ENCODE measurements around the gene SMIM5.
"Not testable (repeated sequence)": the region's sequence is repeated elsewhere in the genome, so short reads cannot be mapped to it uniquely, and the experiment has no call there.

SMIM5 gene

DNA sequence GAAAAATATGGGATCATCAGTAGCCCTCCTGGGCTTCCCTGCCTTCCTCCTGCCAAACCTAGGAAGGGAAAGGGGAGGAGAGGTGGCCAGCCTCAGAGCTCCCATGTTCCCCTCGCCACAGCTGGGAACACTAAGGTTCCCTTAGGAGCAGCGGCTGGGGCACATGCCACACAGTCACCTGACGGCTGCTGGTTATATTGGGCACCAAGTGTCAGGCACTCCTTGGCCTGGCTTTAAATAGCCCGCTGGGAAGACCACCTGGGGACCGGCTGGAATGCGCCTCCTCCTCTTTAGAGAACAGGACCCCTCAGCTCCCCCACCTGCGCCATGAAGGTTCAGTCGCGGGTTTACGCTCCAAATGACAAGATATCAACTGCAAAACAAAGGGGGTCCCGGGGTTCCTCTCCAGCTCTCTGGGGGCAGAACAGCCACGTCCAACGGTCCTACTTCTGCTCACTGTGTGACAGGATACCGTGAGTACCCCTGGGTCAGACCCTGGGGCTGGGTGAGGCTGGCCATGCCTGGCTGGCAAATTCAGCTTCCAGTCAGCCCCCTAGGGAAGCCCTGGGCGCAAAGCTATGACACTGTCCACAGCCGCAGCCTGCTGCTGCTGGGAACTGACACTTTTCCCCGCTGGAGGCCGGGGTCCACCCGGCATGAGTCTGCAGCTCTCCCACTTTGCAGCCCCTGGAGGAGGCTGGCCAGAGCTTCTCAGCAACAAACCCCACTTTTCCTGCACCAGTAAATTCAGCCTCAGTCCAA lies 3.3 kb downstream of the SMIM5 start:
- H3K9ac ChIP-seq (ENCODE audit: low read depth, low read length): 0 out of 2 replicates have a peak overlapping the region, but pooled peaks have one; percentile 30
- no peaks in the 10 kb centered on the region for H3K27me3 ChIP-seq (ENCODE audit: insufficient read depth, low read length)
- H3K4me3 ChIP-seq (ENCODE audit: low read length): no peak overlapping the region
- H3K9me3 ChIP-seq (ENCODE audit: insufficient read depth, low read depth, low read length): no peaks in the 10 kb centered on the region
- whole genome bisulfite sequencing: 93% methylated on average over 19 of the region's 19 CpGs
- H3K36me3 ChIP-seq (ENCODE audit: insufficient read depth, low read length): no peaks in the 10 kb centered on the region; the same call in 1 of the 2 replicates
- H3K4me1 ChIP-seq (ENCODE audit: insufficient read depth, low read length): peaks cover 7% of the 10 kb centered on the region; the same call in 1 of the 2 replicates
- no peak overlapping the region for H3K27ac ChIP-seq (ENCODE audit: low read depth, low read length)

DNA sequence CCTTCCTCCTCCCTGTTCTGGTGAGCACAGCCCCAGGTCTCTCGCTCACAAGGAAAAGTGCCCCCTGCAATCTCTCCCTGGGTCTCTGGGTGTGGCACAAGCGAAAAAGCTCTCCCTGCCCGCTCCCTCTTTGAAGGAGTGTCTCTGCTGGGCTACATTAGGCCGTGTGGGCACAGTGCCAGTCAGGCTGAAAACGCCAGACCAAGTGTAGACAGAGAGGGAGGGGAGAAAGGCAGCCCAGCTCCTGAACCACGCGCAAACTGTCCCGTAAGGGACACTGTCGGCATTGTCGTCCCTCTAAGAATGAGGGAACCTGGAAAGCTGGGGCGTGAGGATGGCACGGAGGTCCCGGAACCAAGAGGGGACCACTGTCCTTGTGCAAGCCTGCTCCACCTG lies 3.9 kb downstream of the SMIM5 start:
- peaks cover 7% of the 10 kb centered on the region; the same call in 1 of the 2 replicates for H3K4me1 ChIP-seq (ENCODE audit: insufficient read depth, low read length)
- H3K27me3 ChIP-seq (ENCODE audit: insufficient read depth, low read length): no peaks in the 10 kb centered on the region
- H3K27ac ChIP-seq (ENCODE audit: low read depth, low read length): no peak overlapping the region
- no peaks in the 10 kb centered on the region for H3K36me3 ChIP-seq (ENCODE audit: insufficient read depth, low read length)
- peak overlapping the region; percentile 17; the same call in 1 of the 2 replicates for H3K9ac ChIP-seq (ENCODE audit: low read depth, low read length)
- 92% methylated on average over 13 of the region's 13 CpGs for WGBS
- no peaks in the 10 kb centered on the region for H3K9me3 ChIP-seq (ENCODE audit: insufficient read depth, low read depth, low read length)
- no peak overlapping the region for H3K4me3 ChIP-seq (ENCODE audit: low read length)

DNA sequence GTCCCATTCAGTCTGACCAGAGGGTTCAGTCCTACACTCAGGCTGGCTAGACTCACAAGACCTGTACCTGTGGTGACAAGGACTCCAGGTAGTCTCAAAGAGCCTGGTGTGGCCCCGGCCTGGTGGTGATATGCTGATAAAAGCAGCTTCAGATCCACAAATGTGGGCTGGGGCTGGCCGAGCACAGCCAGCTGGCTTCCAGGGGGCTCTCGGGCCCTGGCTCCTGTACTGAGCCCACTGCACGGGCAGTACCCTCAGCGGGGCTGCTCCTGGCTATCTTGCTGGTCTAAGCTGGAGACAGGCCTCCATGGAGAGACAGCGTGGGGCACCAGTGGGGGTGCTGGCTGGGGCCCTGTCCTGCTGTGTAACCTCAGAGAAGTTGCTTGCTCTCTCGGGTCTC lies 4.3 kb downstream of the SMIM5 start:
- Histone ChIP-seq H3K4me3 (ENCODE audit: low read length) (no peak overlapping the region), H3K27ac (ENCODE audit: low read depth, low read length) (no peak overlapping the region), H3K4me1 (ENCODE audit: insufficient read depth, low read length) (peaks cover 10% of the 10 kb centered on the region), H3K27me3 (ENCODE audit: insufficient read depth, low read length) (no peaks in the 10 kb centered on the region), H3K9me3 (ENCODE audit: insufficient read depth, low read depth, low read length) (no peaks in the 10 kb centered on the region), H3K36me3 (ENCODE audit: insufficient read depth, low read length) (0 out of 2 replicates have a peak, but pooled peaks cover 2% of the 10 kb centered on the region), H3K9ac (ENCODE audit: low read depth, low read length) (peak overlapping the region; percentile 17; the same call in 1 of the 2 replicates)
- 97% methylated on average over 7 of the region's 7 CpGs for WGBS

DNA sequence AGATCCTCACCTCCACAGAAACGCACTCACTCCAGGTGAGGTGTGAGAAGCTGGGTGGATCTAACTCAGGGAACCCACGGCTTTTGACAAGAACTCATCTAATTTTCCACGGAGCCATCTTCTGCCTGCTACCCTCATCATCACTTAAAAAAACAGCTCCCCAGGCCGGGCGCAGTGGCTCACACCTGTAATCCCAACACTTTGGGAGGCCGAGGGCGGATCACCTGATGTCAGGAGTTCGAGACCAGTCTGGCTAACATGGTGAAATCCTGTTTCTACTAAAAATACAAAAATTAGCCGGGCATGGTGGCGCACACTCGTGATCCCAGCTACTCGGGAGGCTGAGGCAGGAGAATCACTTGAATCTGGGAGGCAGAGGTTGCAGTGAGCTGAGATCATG lies 4.8 kb downstream of the SMIM5 start:
- peaks cover 14% of the 10 kb centered on the region for H3K4me1 ChIP-seq (ENCODE audit: insufficient read depth, low read length)
- H3K9me3 ChIP-seq (ENCODE audit: insufficient read depth, low read depth, low read length); H3K9ac ChIP-seq (ENCODE audit: low read depth, low read length); H3K27me3 ChIP-seq (ENCODE audit: insufficient read depth, low read length); H3K36me3 ChIP-seq (ENCODE audit: insufficient read depth, low read length); H3K4me3 ChIP-seq (ENCODE audit: low read length); H3K27ac ChIP-seq (ENCODE audit: low read depth, low read length): not testable (repeated sequence)
- WGBS: 95% methylated on average over 12 of the region's 12 CpGs

DNA sequence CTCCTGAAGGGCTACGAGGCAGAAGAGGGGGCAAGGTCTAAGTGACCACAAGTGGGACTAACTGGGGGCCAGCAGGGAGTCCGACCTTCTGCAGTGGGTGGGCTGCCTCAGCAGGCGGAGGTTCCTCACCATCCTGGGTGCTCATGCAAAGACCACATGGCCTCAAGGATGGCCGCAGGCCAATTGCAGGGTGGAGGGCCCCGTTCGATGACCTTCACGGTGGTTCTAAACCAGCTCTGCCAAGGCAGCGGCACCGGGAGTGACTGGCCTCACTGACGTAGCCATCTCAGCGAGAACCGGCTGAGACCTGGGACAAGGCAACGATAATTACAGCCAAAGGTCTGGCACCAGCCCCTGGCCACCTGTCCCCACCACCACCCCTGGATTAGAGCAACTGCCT lies 5.7 kb downstream of the SMIM5 start:
- Histone ChIP-seq H3K27ac (ENCODE audit: low read depth, low read length) (no peak overlapping the region), H3K27me3 (ENCODE audit: insufficient read depth, low read length) (no peaks in the 10 kb centered on the region), H3K4me1 (ENCODE audit: insufficient read depth, low read length) (peaks cover 16% of the 10 kb centered on the region), H3K9ac (ENCODE audit: low read depth, low read length) (no peak overlapping the region), H3K36me3 (ENCODE audit: insufficient read depth, low read length) (0 out of 2 replicates have a peak, but pooled peaks cover 2% of the 10 kb centered on the region), H3K9me3 (ENCODE audit: insufficient read depth, low read depth, low read length) (no peaks in the 10 kb centered on the region), H3K4me3 (ENCODE audit: low read length) (no peak overlapping the region)
- 95% methylated on average over 13 of the region's 13 CpGs for WGBS

DNA sequence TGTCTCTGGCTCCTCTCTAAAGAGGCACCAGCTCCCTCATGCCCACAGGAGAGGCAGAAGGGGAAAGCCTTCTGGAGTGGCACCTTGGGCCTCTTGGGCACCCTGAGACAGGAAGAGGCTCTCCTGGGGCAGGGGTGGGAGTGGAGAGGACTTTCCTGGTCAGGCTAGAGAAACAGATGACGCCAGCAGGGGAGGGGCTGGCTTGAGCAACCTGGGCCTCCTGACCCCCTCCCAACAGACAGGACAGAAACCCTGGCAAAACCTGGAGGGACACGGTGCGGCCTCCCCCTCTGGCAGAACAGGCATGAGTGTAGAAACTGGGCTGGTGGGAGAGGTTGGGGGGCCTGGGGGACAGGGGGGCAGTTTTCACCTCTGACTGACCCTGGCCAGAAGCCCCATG lies 6.1 kb downstream of the SMIM5 start:
- 0 out of 2 replicates have a peak, but pooled peaks cover 2% of the 10 kb centered on the region for H3K36me3 ChIP-seq (ENCODE audit: insufficient read depth, low read length)
- H3K4me3 ChIP-seq (ENCODE audit: low read length): no peak overlapping the region
- H3K9me3 ChIP-seq (ENCODE audit: insufficient read depth, low read depth, low read length): no peaks in the 10 kb centered on the region
- 85% methylated on average over 3 of the region's 3 CpGs for WGBS
- no peak overlapping the region for H3K9ac ChIP-seq (ENCODE audit: low read depth, low read length)
- no peaks in the 10 kb centered on the region for H3K27me3 ChIP-seq (ENCODE audit: insufficient read depth, low read length)
- H3K27ac ChIP-seq (ENCODE audit: low read depth, low read length): no peak overlapping the region
- peaks cover 16% of the 10 kb centered on the region for H3K4me1 ChIP-seq (ENCODE audit: insufficient read depth, low read length)

DNA sequence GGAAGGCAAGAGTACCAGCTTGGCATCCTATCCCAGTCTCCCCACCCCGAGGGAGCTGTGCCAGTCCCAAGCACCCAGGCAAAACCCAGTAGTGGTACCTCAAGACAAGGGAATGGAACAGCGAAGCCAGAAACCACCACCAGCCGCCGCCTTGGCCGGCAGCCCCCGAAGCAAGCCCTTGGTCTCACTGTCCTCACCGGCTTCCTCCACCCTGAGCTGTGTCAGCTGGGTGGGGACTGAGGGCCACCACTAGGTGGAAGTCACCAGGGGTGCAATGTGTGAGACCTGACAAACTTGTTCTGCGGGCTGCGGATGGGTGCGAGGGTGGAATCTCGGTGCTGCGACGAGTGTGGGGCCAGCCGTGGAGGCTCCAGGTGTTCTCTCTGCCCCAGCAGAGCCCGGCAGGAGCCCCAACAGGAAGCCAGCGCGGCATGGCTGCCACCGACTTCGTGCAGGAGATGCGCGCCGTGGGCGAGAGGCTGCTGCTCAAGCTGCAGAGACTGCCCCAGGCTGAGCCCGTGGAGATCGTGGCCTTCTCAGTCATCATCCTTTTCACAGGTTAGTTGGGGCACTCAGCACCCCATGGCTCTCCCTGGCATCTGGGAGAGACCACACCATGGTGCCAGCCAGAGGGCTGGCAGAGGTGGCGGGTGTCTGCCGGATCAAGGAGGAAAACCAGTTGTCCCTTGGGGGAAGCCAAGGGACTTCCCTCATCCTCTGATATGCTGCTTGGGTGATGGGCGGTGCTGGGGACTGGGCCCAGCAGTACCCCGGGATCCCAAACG lies 6.7 kb downstream of the SMIM5 start:
- Histone ChIP-seq H3K4me3 (ENCODE audit: low read length) (no peak overlapping the region), H3K27ac (ENCODE audit: low read depth, low read length) (no peak overlapping the region), H3K9ac (ENCODE audit: low read depth, low read length) (no peak overlapping the region), H3K9me3 (ENCODE audit: insufficient read depth, low read depth, low read length) (no peaks in the 10 kb centered on the region), H3K4me1 (ENCODE audit: insufficient read depth, low read length) (peaks cover 16% of the 10 kb centered on the region), H3K27me3 (ENCODE audit: insufficient read depth, low read length) (no peaks in the 10 kb centered on the region), H3K36me3 (ENCODE audit: insufficient read depth, low read length) (0 out of 2 replicates have a peak, but pooled peaks cover 2% of the 10 kb centered on the region)
- 94% methylated on average over 30 of the region's 30 CpGs for WGBS

DNA sequence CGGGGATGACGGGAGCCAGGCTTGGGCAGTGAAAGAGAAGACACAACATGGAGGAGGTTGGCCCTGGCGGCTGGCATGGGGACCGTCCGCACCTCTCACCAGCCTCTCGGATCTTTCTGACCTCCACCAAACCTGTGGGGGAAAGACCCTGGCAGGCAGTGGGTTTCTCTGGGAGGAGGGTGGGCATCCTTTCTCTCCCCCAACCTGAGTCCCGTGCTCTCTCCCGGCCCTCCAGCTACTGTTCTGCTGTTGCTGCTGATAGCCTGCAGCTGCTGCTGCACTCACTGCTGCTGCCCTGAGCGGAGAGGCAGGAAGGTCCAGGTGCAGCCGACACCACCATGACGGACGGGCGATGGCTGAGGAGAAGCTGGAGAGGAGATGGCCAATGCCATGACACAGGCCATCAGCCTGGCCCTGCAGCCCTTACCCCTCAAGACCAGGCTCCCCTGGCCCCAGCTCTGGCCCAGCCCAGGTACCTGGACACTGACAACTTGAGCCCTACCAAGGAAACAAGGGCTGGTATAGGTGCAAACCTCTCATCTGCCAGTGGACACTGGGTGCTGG lies 7.4 kb downstream of the SMIM5 start:
- Histone ChIP-seq H3K9ac (ENCODE audit: low read depth, low read length) (no peak overlapping the region), H3K4me3 (ENCODE audit: low read length) (no peak overlapping the region), H3K4me1 (ENCODE audit: insufficient read depth, low read length) (peaks cover 16% of the 10 kb centered on the region), H3K27ac (ENCODE audit: low read depth, low read length) (no peak overlapping the region), H3K9me3 (ENCODE audit: insufficient read depth, low read depth, low read length) (no peaks in the 10 kb centered on the region), H3K27me3 (ENCODE audit: insufficient read depth, low read length) (no peaks in the 10 kb centered on the region), H3K36me3 (ENCODE audit: insufficient read depth, low read length) (0 out of 2 replicates have a peak, but pooled peaks cover 2% of the 10 kb centered on the region)
- 96% methylated on average over 13 of the region's 13 CpGs for WGBS

DNA sequence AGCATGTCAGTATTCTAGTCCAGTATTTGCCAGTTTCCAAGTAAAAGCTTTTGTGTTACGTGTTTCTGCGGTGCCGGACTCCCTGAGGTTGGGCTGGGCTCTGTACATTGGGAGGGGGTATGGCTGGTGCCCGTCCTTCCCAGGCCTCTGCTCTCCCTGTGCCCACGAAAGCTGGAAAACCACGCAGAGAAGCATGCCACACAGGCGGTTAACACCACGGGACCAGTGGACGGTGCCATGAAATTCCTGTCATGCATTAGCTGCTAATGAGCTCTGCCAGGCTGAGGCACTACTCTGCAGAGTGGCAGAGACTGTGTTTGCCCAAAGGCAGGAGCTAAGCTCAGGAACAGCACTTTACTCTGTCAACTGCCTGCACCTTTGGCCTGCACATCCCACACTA lies 8.1 kb downstream of the SMIM5 start:
- 95% methylated on average over 9 of the region's 9 CpGs for WGBS
- H3K27ac ChIP-seq (ENCODE audit: low read depth, low read length): no peak overlapping the region

DNA sequence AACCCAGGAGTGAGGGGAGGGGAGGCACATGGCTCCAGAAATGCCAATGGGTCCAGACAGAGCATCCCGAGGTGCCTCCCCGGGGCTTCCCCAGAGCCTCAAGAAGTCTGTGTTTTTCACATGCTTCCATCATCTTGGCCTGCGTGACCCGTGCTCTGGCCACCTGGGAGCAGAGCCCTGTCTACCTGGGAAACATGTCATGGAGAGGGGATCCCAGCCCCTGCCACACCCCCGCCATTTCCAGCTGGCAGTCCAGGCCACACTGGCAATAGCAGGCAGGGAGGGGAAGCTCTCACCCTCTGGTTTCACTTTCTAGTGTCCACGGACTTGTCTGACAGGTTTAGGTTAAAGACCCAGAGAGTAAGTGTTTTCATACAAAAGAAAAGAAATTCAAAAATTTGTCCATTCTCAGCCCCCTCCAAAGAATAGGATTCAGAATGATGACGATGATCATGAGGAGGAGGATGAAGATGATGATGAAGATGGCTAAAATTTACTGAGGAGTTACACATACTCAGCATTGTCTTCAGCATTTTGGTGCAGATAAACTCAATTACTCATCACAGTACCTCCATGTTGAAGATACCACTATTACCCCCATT lies 9.0 kb downstream of the SMIM5 start:
- H3K9ac ChIP-seq (ENCODE audit: low read depth, low read length): 0 out of 2 replicates have a peak overlapping the region, but pooled peaks have one; percentile 1
- peaks cover 16% of the 10 kb centered on the region for H3K4me1 ChIP-seq (ENCODE audit: insufficient read depth, low read length)
- H3K36me3 ChIP-seq (ENCODE audit: insufficient read depth, low read length): 0 out of 2 replicates have a peak, but pooled peaks cover 2% of the 10 kb centered on the region
- 95% methylated on average over 7 of the region's 7 CpGs for WGBS
- H3K9me3 ChIP-seq (ENCODE audit: insufficient read depth, low read depth, low read length): no peaks in the 10 kb centered on the region
- no peak overlapping the region for H3K4me3 ChIP-seq (ENCODE audit: low read length)
- no peaks in the 10 kb centered on the region for H3K27me3 ChIP-seq (ENCODE audit: insufficient read depth, low read length)
- H3K27ac ChIP-seq (ENCODE audit: low read depth, low read length): peak overlapping the region; percentile 62; the same call in 1 of the 2 replicates

More for the DNA sequence above, 8.1 kb downstream of the SMIM5 start:
- peaks cover 16% of the 10 kb centered on the region for H3K4me1 ChIP-seq (ENCODE audit: insufficient read depth, low read length)
- no peak overlapping the region for H3K9ac ChIP-seq (ENCODE audit: low read depth, low read length)
- 0 out of 2 replicates have a peak, but pooled peaks cover 2% of the 10 kb centered on the region for H3K36me3 ChIP-seq (ENCODE audit: insufficient read depth, low read length)
- H3K4me3 ChIP-seq (ENCODE audit: low read length): no peak overlapping the region
- H3K9me3 ChIP-seq (ENCODE audit: insufficient read depth, low read depth, low read length): no peaks in the 10 kb centered on the region
- H3K27me3 ChIP-seq (ENCODE audit: insufficient read depth, low read length): no peaks in the 10 kb centered on the region
